Liver (tissue), 3 donors: ENCODE measurements around the gene TRIM74.
"Not testable (repeated sequence)": the region's sequence is repeated elsewhere in the genome, so short reads cannot be mapped to it uniquely, and the experiment has no call there.

Experiments
- EGR1 ChIP-seq, 2 donors: IDR thresholded peaks; 2 replicates each; pipeline ENCODE4 v1.6.1; 2016 to 2018; ENCODE audit warnings: antibody characterized with exemption in 2 of 2, low read depth in 2 of 2
- GABPA ChIP-seq, 2 donors: IDR thresholded peaks in 1 of 2; conservative IDR thresholded peaks in 1 of 2; 2 replicates each; pipeline ENCODE4 v1.6.1; 2016; ENCODE audit warnings: antibody characterized with exemption in 2 of 2, mild to moderate bottlenecking in 1 of 2, moderate library complexity in 1 of 2
- JUND ChIP-seq, 2 donors: IDR thresholded peaks; 2 replicates each; pipeline ENCODE4 v1.6.1; 2016; ENCODE audit warnings: antibody characterized with exemption in 2 of 2
- RAD21 ChIP-seq, 2 donors: IDR thresholded peaks; 2 replicates each; pipeline ENCODE4 v1.6.1; 2016; ENCODE audit warnings: antibody characterized with exemption in 2 of 2, mild to moderate bottlenecking in 2 of 2
- RXRA ChIP-seq, 2 donors: IDR thresholded peaks; 2 replicates each; pipeline ENCODE4 v1.6.1; 2017 to 2018; ENCODE audit warnings: antibody characterized with exemption in 2 of 2, mild to moderate bottlenecking in 1 of 2
- SP1 ChIP-seq: IDR thresholded peaks from 2 replicates; pipeline ENCODE4 v1.6.1; 2018; ENCODE audit warnings: antibody characterized with exemption, mild to moderate bottlenecking
- TAF1 ChIP-seq: conservative IDR thresholded peaks from 2 replicates; pipeline ENCODE4 v1.6.1; 2016; ENCODE audit warnings: antibody characterized with exemption, mild to moderate bottlenecking
- YY1 ChIP-seq: IDR thresholded peaks from 2 replicates; pipeline ENCODE4 v1.6.1; 2016; ENCODE audit warnings: antibody characterized with exemption, mild to moderate bottlenecking
- TF ChIP-seq, protein P1 (sequence below): IDR thresholded peaks from 2 replicates; pipeline ENCODE4 v1.6.1; 2016; ENCODE audit warnings: antibody characterized with exemption
- TF ChIP-seq, protein P2 (sequence below): fragments of 150-350 bp; IDR thresholded peaks from 2 replicates; pipeline ENCODE4 v1.5.1; 2017; ENCODE audit warnings: improper control_type of control experiment, low read depth, low read length; ENCODE audit not compliant: missing input control
- TF ChIP-seq, protein P3 (sequence below): IDR thresholded peaks from 2 replicates; pipeline ENCODE4 v1.6.1; 2016; ENCODE audit warnings: antibody characterized with exemption, mild to moderate bottlenecking
- donor health status: healthy.
- donor health status: healthy.

DNA sequence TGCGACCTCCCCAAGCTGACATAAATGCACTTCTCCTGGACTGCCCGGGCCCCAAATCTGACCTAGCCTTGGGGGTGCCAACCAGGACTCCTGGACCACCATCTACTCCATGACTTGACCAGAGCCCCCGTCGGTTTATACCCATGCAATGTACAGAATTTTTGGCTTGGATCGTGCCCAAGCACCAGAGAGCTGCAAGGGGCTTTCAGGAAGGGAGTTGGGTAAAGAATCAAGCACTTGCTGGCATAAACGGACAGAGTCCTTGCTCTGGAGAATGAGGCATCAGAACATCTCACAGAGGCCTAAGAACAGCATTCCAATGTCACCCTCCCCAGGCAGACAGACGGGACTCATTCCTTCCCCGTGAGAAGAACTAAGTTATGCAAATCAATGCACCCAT lies 6.2 kb downstream of the TRIM74 start:
- TF ChIP-seq, protein P1, sequence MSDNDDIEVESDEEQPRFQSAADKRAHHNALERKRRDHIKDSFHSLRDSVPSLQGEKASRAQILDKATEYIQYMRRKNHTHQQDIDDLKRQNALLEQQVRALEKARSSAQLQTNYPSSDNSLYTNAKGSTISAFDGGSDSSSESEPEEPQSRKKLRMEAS, result not testable (repeated sequence)
- TF ChIP-seq, protein P2, sequence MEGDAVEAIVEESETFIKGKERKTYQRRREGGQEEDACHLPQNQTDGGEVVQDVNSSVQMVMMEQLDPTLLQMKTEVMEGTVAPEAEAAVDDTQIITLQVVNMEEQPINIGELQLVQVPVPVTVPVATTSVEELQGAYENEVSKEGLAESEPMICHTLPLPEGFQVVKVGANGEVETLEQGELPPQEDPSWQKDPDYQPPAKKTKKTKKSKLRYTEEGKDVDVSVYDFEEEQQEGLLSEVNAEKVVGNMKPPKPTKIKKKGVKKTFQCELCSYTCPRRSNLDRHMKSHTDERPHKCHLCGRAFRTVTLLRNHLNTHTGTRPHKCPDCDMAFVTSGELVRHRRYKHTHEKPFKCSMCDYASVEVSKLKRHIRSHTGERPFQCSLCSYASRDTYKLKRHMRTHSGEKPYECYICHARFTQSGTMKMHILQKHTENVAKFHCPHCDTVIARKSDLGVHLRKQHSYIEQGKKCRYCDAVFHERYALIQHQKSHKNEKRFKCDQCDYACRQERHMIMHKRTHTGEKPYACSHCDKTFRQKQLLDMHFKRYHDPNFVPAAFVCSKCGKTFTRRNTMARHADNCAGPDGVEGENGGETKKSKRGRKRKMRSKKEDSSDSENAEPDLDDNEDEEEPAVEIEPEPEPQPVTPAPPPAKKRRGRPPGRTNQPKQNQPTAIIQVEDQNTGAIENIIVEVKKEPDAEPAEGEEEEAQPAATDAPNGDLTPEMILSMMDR, result not testable (repeated sequence)
- not testable (repeated sequence) for TF ChIP-seq EGR1 (IDR thresholded peaks at IDR 0.05; ENCODE audit: low read depth in 2 of 2); RXRA (IDR thresholded peaks at IDR 0.05); RAD21 (IDR thresholded peaks at IDR 0.05); JUND (IDR thresholded peaks at IDR 0.05); GABPA (IDR thresholded peaks at IDR 0.05 in 1 of 2, conservative IDR thresholded peaks at IDR 0.05 in 1 of 2); YY1; TAF1; SP1
- TF ChIP-seq, protein P3, sequence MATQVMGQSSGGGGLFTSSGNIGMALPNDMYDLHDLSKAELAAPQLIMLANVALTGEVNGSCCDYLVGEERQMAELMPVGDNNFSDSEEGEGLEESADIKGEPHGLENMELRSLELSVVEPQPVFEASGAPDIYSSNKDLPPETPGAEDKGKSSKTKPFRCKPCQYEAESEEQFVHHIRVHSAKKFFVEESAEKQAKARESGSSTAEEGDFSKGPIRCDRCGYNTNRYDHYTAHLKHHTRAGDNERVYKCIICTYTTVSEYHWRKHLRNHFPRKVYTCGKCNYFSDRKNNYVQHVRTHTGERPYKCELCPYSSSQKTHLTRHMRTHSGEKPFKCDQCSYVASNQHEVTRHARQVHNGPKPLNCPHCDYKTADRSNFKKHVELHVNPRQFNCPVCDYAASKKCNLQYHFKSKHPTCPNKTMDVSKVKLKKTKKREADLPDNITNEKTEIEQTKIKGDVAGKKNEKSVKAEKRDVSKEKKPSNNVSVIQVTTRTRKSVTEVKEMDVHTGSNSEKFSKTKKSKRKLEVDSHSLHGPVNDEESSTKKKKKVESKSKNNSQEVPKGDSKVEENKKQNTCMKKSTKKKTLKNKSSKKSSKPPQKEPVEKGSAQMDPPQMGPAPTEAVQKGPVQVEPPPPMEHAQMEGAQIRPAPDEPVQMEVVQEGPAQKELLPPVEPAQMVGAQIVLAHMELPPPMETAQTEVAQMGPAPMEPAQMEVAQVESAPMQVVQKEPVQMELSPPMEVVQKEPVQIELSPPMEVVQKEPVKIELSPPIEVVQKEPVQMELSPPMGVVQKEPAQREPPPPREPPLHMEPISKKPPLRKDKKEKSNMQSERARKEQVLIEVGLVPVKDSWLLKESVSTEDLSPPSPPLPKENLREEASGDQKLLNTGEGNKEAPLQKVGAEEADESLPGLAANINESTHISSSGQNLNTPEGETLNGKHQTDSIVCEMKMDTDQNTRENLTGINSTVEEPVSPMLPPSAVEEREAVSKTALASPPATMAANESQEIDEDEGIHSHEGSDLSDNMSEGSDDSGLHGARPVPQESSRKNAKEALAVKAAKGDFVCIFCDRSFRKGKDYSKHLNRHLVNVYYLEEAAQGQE, result not testable (repeated sequence)
